ENCODE measurements around the gene POLD2. TPM values are rescaled to one million over a fixed set of nuclear protein-coding genes. Genes with fewer than 3 reads are reported as not detected.

POLD2 gene
- total and polyA plus RNA-seq, 2 experiments from 2014 or later, result 100 to 164 TPM

DNA sequence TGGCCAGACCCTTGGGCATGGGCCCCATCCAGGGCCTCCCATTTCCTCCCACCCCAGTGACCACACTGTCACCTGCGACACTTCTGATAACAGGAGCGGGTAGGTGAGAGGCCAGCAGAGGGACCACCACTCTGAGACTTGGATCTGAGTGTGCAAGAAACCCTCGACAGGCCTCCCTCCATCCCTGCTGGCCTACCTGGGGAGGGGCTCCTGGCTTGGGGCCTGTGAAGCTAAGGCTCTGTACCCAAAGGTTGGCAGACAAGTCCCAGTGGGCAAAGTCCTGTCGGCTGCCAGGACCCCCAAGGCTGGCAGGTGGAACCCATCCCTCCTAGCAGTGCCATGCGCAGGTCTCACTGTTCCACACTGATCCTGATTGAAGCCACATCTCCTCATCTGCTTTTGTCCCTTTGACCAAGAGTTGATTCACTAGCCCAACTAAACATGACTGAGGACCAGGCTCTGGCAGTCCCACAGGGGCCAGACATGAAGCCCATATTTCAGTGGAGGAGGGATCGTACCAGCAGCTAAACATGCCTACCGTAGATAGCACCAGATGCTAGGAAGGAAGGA lies 56.8 kb downstream of the POLD2 start:
- 72 to 79% methylated on average over 7 of the region's 7 CpGs for WGBS, 2 experiments (ENCODE audit: low coverage in 1 of 2, low lambda C conversion rate in 2 of 2, missing lambda C conversion rate in 2 of 2)

DNA sequence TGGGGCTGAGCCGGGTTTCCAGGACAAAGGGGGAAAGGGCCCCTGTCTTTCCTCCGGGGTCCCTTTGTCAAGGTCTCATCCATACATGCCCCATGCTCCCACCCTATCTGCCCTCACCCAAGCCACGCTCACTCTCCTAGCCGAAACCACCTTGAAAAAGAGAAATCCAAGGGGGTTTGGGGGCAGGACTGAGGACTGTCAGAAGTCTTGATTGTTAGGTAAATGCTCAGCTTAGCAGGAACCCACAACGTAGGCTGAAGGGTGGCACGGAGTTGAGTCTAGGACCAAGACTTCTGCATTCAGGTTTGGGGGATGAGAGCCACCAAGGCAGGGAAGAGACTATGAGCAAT lies 57.3 kb downstream of the POLD2 start:
- H3K27me3 ChIP-seq (replicated peaks; ENCODE audit: insufficient read depth), result no peaks in the 10 kb centered on the region
- TF ChIP-seq EZH2 (IDR thresholded peaks at IDR 0.05; ENCODE audit: insufficient read depth, poor library complexity, severe bottlenecking) (no peak), EZH2phosphoT487 (IDR thresholded peaks at IDR 0.05; ENCODE audit: insufficient read depth, low read depth) (no peak)
- no peaks in the 10 kb centered on the region for H3K9me2 ChIP-seq (ENCODE audit: insufficient read depth)
- no peaks in the 10 kb centered on the region for H3K36me3 ChIP-seq (ENCODE audit: low read depth)
- no peak overlapping the region for H2AFZ ChIP-seq
- H3K9ac ChIP-seq, result no peak overlapping the region
- H3K27ac ChIP-seq, result no peak overlapping the region
- DNase-seq, result no peak
- H3K4me1 ChIP-seq (ENCODE audit: insufficient read depth), result 0 out of 2 replicates have a peak, but pooled peaks cover 8% of the 10 kb centered on the region
- no peaks in the 10 kb centered on the region for H3K9me3 ChIP-seq (ENCODE audit: low read depth)
- in situ Hi-C loops (cut with MboI), result no loop called here
- H3K4me3 ChIP-seq, result no peak overlapping the region
- no peak overlapping the region for H3K4me2 ChIP-seq (ENCODE audit: unreplicated experiment)
- WGBS, 2 experiments (ENCODE audit: low coverage in 1 of 2, low lambda C conversion rate in 2 of 2, missing lambda C conversion rate in 2 of 2), result 54 to 58% methylated on average over 5 to 6 of the region's 6 CpGs
- H3K79me2 ChIP-seq (ENCODE audit: insufficient read depth), result no peaks in the 10 kb centered on the region
- no peaks in the 10 kb centered on the region for H4K20me1 ChIP-seq (ENCODE audit: insufficient read depth)
- peaks cover 23% of the 10 kb centered on the region for H3F3A ChIP-seq (ENCODE audit: insufficient read depth)

More for the DNA sequence above, 56.8 kb downstream of the POLD2 start:
- Histone ChIP-seq H3K4me1 (ENCODE audit: insufficient read depth) (peaks cover 13% of the 10 kb centered on the region; the same call in 1 of the 2 replicates), H3K27me3 (replicated peaks; ENCODE audit: insufficient read depth) (no peaks in the 10 kb centered on the region), H3K9me3 (ENCODE audit: low read depth) (no peaks in the 10 kb centered on the region), H3K4me3 (no peak overlapping the region), H3K9me2 (ENCODE audit: insufficient read depth) (no peaks in the 10 kb centered on the region), H3K27ac (no peak overlapping the region), H2AFZ (no peak overlapping the region), H3K36me3 (ENCODE audit: low read depth) (no peaks in the 10 kb centered on the region), H3K9ac (no peak overlapping the region), H3F3A (ENCODE audit: insufficient read depth) (peaks cover 28% of the 10 kb centered on the region), H4K20me1 (ENCODE audit: insufficient read depth) (no peaks in the 10 kb centered on the region), H3K4me2 (ENCODE audit: unreplicated experiment) (no peak overlapping the region), H3K79me2 (ENCODE audit: insufficient read depth) (no peaks in the 10 kb centered on the region)
- TF ChIP-seq EZH2 (IDR thresholded peaks at IDR 0.05; ENCODE audit: insufficient read depth, poor library complexity, severe bottlenecking), result no peak
- TF ChIP-seq EZH2phosphoT487 (IDR thresholded peaks at IDR 0.05; ENCODE audit: insufficient read depth, low read depth), result no peak
- in situ Hi-C loops (cut with MboI), result no loop called here
- no peak for DNase-seq

DNA sequence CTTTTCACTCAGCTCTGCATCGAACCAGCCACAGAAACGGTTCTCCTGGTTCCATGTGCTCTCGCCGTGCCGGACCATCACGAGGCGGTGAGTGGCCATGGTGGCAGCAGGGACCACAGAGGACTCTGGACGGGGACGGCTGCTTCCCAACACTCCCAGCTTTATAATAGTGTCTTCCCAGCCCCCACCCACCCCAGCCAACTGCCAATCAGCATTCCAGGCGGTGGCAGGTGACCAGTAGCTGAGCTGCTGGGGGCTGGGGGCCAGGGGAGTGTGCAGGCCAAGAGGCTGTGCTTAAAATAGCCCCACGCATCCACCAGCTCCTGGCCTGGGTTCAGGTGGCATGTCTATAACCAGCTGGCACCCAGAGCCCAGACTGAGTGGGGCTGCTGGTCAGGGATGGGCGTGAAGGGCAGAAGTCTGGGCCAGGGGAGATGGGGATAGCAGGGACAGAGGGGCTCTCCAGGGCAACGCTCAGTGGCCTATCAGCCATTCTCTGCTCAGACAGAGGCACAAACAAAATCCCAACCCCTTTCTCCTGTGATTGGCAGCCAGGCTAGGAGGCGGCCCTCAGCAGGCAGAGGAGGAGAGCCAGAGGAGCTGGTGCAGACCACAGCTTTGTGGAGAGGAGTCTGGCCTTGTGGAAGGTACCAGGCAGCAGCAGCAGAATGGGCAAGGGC lies 57.8 kb downstream of the POLD2 start, which contains the start of gene PGAM2:
TSS of gene PGAM2 (minus strand) at position 137 of the 680 bp plus-strand sequence. CDS start at position 99, 38 bp downstream.
- 0 out of 2 replicates have a peak, but pooled peaks cover 3% of the 10 kb centered on the region for H3K4me1 ChIP-seq (ENCODE audit: insufficient read depth)
- H3K36me3 ChIP-seq (ENCODE audit: low read depth), result no peaks in the 10 kb centered on the region
- no peaks in the 10 kb centered on the region for H3K9me2 ChIP-seq (ENCODE audit: insufficient read depth)
- H4K20me1 ChIP-seq (ENCODE audit: insufficient read depth), result no peaks in the 10 kb centered on the region
- H2AFZ ChIP-seq, result no peak within 1 kb of the TSS
- TF ChIP-seq EZH2 (IDR thresholded peaks at IDR 0.05; ENCODE audit: insufficient read depth, poor library complexity, severe bottlenecking) (no peak), EZH2phosphoT487 (IDR thresholded peaks at IDR 0.05; ENCODE audit: insufficient read depth, low read depth) (no peak)
- WGBS, 2 experiments (ENCODE audit: low coverage in 1 of 2, low lambda C conversion rate in 2 of 2, missing lambda C conversion rate in 2 of 2), result 10 to 11% methylated on average over 13 to 14 of the region's 14 CpGs
- no peak within 1 kb of the TSS for H3K4me2 ChIP-seq (ENCODE audit: unreplicated experiment)
- no peaks in the 10 kb centered on the region for H3K79me2 ChIP-seq (ENCODE audit: insufficient read depth)
- H3K4me3 ChIP-seq, result no peak within 1 kb of the TSS
- peaks cover 18% of the 10 kb centered on the region for H3F3A ChIP-seq (ENCODE audit: insufficient read depth)
- H3K9me3 ChIP-seq (ENCODE audit: low read depth), result no peaks in the 10 kb centered on the region
- in situ Hi-C loops (cut with MboI), result no loop called here
- no peak within 1 kb of the TSS for H3K27ac ChIP-seq
- no peaks in the 10 kb centered on the region for H3K27me3 ChIP-seq (replicated peaks; ENCODE audit: insufficient read depth)
- peak; percentile 30 for DNase-seq
- no peak within 1 kb of the TSS for H3K9ac ChIP-seq

DNA sequence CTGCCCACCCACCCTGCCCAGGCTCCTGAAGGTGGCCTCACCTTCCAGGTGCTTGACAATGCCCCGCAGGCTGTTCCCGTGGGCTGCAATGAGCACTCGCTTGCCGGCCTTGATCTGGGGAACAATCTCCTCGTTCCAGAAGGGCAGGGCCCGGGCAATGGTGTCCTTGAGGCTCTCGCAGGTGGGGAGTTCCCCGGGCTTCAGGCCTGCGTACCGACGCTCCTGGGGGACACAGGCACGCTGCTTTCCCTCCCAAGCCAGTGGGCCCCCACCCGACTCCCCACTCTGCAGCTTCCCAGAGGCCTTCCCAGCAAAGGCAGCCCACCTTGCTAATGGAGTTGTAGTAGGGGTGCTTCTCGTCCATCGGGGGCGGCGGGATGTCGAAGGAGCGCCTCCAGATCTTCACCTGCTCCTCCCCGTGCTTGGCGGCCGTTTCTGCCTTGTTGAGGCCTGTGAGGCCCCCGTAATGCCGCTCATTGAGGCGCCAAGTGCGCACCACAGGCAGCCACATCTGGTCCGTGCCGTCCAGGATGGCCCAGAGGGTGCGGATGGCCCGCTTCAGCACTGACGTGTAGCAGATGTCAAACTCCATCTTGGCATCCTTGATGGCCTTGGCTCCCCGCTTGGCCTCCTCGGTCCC lies 58.4 kb downstream of the POLD2 start:
- peak; percentile 41 for DNase-seq
- no peak overlapping the region for H3K4me3 ChIP-seq

More for the DNA sequence above, 58.4 kb downstream of the POLD2 start:
- H3K4me1 ChIP-seq (ENCODE audit: insufficient read depth), result no peaks in the 10 kb centered on the region
- peaks cover 14% of the 10 kb centered on the region for H3F3A ChIP-seq (ENCODE audit: insufficient read depth)
- H3K36me3 ChIP-seq (ENCODE audit: low read depth), result peaks cover 1% of the 10 kb centered on the region; the same call in 1 of the 2 replicates
- TF ChIP-seq EZH2phosphoT487 (IDR thresholded peaks at IDR 0.05; ENCODE audit: insufficient read depth, low read depth) (no peak), EZH2 (IDR thresholded peaks at IDR 0.05; ENCODE audit: insufficient read depth, poor library complexity, severe bottlenecking) (no peak)
- no peaks in the 10 kb centered on the region for H3K27me3 ChIP-seq (replicated peaks; ENCODE audit: insufficient read depth)
- H3K4me2 ChIP-seq (ENCODE audit: unreplicated experiment), result no peak overlapping the region
- no peaks in the 10 kb centered on the region for H3K9me2 ChIP-seq (ENCODE audit: insufficient read depth)
- no peak overlapping the region for H3K27ac ChIP-seq
- H3K9ac ChIP-seq, result no peak overlapping the region
- no peaks in the 10 kb centered on the region for H4K20me1 ChIP-seq (ENCODE audit: insufficient read depth)
- H2AFZ ChIP-seq, result no peak overlapping the region
- no peaks in the 10 kb centered on the region for H3K79me2 ChIP-seq (ENCODE audit: insufficient read depth)
- H3K9me3 ChIP-seq (ENCODE audit: low read depth), result no peaks in the 10 kb centered on the region
- 22 to 24% methylated on average over 30 to 33 of the region's 33 CpGs for WGBS, 2 experiments (ENCODE audit: low coverage in 1 of 2, low lambda C conversion rate in 2 of 2, missing lambda C conversion rate in 2 of 2)
- in situ Hi-C loops (cut with MboI), result no loop called here

Small RNAs within 50 kb of the gene (microRNA-seq; reads per million reads assigned to microRNA genes)
- not detected for gene MIR6838 (ENCODE audit: borderline number of aligned reads)

Small RNAs within 50 kb of the gene (small RNA-seq; reads per million reads assigned to genes)
- not detected for gene RNA5SP230 (ENCODE audit: low read depth, low replicate concordance)

Other genes starting within 250 kb of the POLD2 start
- gene URGCP, start 217.0 kb downstream of the POLD2 start, total RNA-seq (2014; rRNA removed; shearing (Covaris generic)), result 29.6 and 36.8 TPM in 2 replicates
- 25.9 and 26.5 TPM in 2 replicates for gene URGCP, start 217.0 kb downstream of the POLD2 start, polyA plus RNA-seq (2016; fragmentation: Nextera tagmentation; extraction: Ambion mirVana)
- gene UBE2D4, start 197.1 kb downstream of the POLD2 start, total RNA-seq (2014; rRNA removed; shearing (Covaris generic)), result 21.7 and 33.0 TPM in 2 replicates
- 20.5 and 22.0 TPM in 2 replicates for gene UBE2D4, start 197.1 kb downstream of the POLD2 start, polyA plus RNA-seq (2016; fragmentation: Nextera tagmentation; extraction: Ambion mirVana)
- gene SPDYE1, start 125.7 kb downstream of the POLD2 start, total RNA-seq (2014; rRNA removed; shearing (Covaris generic)), result not detected in 2 replicates
- gene SPDYE1, start 125.7 kb downstream of the POLD2 start, polyA plus RNA-seq (2016; fragmentation: Nextera tagmentation; extraction: Ambion mirVana), result 0.28 and 0.60 TPM in 2 replicates
- 175 and 196 TPM in 2 replicates for gene DBNL, start 78.8 kb downstream of the POLD2 start, total RNA-seq (2014; rRNA removed; shearing (Covaris generic))
- gene DBNL, start 78.8 kb downstream of the POLD2 start, polyA plus RNA-seq (2016; fragmentation: Nextera tagmentation; extraction: Ambion mirVana), result 145 and 163 TPM in 2 replicates
- gene PGAM2, start 58.0 kb downstream of the POLD2 start, total RNA-seq (2014; rRNA removed; shearing (Covaris generic)), result not detected in 2 replicates
- gene PGAM2, start 58.0 kb downstream of the POLD2 start, polyA plus RNA-seq (2016; fragmentation: Nextera tagmentation; extraction: Ambion mirVana), result not detected in 2 replicates
- 13.9 and 20.3 TPM in 2 replicates for gene POLM, start 41.0 kb downstream of the POLD2 start, total RNA-seq (2014; rRNA removed; shearing (Covaris generic))
- gene POLM, start 41.0 kb downstream of the POLD2 start, polyA plus RNA-seq (2016; fragmentation: Nextera tagmentation; extraction: Ambion mirVana), result 10.7 and 12.9 TPM in 2 replicates
- gene AEBP1, start 19.2 kb downstream of the POLD2 start, total RNA-seq (2014; rRNA removed; shearing (Covaris generic)), result 53.0 and 63.2 TPM in 2 replicates
- gene AEBP1, start 19.2 kb downstream of the POLD2 start, polyA plus RNA-seq (2016; fragmentation: Nextera tagmentation; extraction: Ambion mirVana), result 46.6 and 47.0 TPM in 2 replicates
- gene MYL7, start 17.8 kb upstream of the POLD2 start, total RNA-seq (2014; rRNA removed; shearing (Covaris generic)), result not detected in 2 replicates
- 1.7 TPM in 1 of 2 replicates, not detected in the other for gene MYL7, start 17.8 kb upstream of the POLD2 start, polyA plus RNA-seq (2016; fragmentation: Nextera tagmentation; extraction: Ambion mirVana)
- gene GCK, start 65.9 kb upstream of the POLD2 start, total RNA-seq (2014; rRNA removed; shearing (Covaris generic)), result 0.11 TPM in 1 of 2 replicates, not detected in the other
- 0.23 and 0.43 TPM in 2 replicates for gene GCK, start 65.9 kb upstream of the POLD2 start, polyA plus RNA-seq (2016; fragmentation: Nextera tagmentation; extraction: Ambion mirVana)
- 148 and 149 TPM in 2 replicates for gene YKT6, start 77.4 kb upstream of the POLD2 start, total RNA-seq (2014; rRNA removed; shearing (Covaris generic))
- 108 and 113 TPM in 2 replicates for gene YKT6, start 77.4 kb upstream of the POLD2 start, polyA plus RNA-seq (2016; fragmentation: Nextera tagmentation; extraction: Ambion mirVana)
- 2.5 and 9.1 TPM in 2 replicates for gene CAMK2B, start 202.0 kb upstream of the POLD2 start, total RNA-seq (2014; rRNA removed; shearing (Covaris generic))
- gene CAMK2B, start 202.0 kb upstream of the POLD2 start, polyA plus RNA-seq (2016; fragmentation: Nextera tagmentation; extraction: Ambion mirVana), result 0.78 and 0.79 TPM in 2 replicates

Measured in GM23248 (cell line).